Peyer's patch (tissue), 4 donors: ENCODE measurements around the gene RBBP8NL.

ENCODE experiments used
- POLR2A ChIP-seq, 2 donors: fragments of 450-650 bp; IDR thresholded peaks; one replicate each; pipeline ENCODE4 v1.5.1; 2017; ENCODE audit warnings: antibody characterized with exemption in 2 of 2, mild to moderate bottlenecking in 2 of 2, moderate library complexity in 2 of 2
- TF ChIP-seq, protein P1 (sequence below), 6 experiments: fragments of 450-650 bp in 4 of 6; fragments of 200-600 bp in 2 of 6; sonication (generic) in 1 of 6; IDR thresholded peaks; one replicate each; pipeline ENCODE4 v1.5.1; 2017 to 2019; ENCODE audit warnings: antibody characterized with exemption in 6 of 6, mild to moderate bottlenecking in 3 of 6, moderate library complexity in 1 of 6

DNA sequence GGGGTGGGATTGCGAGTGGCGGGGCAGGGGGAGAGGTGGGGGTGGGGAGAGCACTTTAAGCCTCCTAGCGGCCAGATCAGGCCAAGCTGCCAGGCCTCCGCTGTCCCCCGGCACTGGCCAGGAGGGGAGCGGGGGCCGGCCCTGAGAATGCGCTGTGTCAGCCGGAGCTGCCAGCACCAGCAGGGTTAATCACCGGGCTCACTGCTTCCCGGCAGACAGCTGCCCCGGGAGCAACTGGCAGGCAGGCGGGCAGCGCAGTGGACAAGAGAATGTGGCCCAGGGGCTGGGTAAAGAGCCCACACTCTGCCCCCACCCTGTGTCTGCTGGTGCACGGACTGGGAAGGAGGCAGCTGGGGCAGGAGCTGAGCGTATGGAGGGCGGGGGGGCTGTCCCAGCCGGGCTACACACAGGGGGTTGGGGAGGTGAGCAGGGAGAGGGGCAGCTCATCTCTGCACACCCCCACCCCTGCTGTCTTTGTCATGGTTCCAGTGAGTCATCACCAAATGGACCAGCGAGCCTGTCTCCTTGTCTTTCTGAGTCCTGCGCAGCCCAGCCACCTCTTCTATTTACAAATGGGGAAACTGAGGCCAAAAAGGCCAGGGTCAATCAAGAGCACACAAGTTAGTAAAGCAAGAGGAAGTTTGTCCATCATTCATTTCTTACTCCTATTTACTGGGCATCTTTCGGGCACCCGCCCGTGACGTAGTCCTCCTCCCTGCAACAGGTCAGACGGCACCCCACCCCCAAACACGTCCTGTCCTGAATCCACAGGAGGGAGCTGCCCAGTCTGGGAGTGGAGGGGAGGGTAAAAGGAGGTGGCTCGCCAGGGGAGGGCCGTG lies 58.1 kb downstream of the RBBP8NL start:
- TF ChIP-seq, protein P1, sequence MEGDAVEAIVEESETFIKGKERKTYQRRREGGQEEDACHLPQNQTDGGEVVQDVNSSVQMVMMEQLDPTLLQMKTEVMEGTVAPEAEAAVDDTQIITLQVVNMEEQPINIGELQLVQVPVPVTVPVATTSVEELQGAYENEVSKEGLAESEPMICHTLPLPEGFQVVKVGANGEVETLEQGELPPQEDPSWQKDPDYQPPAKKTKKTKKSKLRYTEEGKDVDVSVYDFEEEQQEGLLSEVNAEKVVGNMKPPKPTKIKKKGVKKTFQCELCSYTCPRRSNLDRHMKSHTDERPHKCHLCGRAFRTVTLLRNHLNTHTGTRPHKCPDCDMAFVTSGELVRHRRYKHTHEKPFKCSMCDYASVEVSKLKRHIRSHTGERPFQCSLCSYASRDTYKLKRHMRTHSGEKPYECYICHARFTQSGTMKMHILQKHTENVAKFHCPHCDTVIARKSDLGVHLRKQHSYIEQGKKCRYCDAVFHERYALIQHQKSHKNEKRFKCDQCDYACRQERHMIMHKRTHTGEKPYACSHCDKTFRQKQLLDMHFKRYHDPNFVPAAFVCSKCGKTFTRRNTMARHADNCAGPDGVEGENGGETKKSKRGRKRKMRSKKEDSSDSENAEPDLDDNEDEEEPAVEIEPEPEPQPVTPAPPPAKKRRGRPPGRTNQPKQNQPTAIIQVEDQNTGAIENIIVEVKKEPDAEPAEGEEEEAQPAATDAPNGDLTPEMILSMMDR (IDR thresholded peaks at IDR 0.05) = peak in 2 of 6 experiments; percentile 7 to 21
- no peak for TF ChIP-seq POLR2A (IDR thresholded peaks at IDR 0.05)
